ENCODE data around the gene WASF3. TPM values are rescaled to one million over a fixed set of nuclear protein-coding genes. Genes with fewer than 3 reads are reported as not detected.

The WASF3 gene
- total and polyA plus RNA-seq, 10 of the 15 experiments (the other 5 are each of a cell fraction or from before 2014, with no cell fraction given), result under 0.01 to 0.10 (median 0.01) TPM; not detected in 7

DNA sequence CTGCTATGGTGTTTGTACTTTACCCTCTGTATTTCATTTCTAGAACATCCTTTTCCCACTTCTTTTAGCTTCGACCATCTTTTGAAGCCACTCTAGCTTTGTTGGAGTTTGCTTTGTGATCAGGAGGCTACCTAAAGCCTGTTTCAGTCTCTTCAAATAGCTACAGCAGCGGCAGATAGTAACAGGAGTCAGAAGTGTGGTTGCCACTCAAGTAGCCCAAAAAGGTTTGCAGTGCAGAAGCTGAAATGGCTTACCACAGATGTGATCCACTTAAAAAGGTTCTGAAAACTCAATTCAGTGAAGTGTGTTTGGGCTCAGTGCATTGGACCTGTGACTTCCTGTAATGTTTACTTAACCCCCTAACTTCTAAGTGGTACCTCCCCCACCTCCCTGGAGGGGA is 26.2 kb downstream of the WASF3 start:
- intact Hi-C loops (cut with micrococcal nuclease; ENCODE audit: unreplicated experiment), result no loop called here
- Histone ChIP-seq H3K79me2 (ENCODE audit: control insufficient read depth, insufficient read depth, low read length) (no peaks in the 10 kb centered on the region), H3K9me3 (replicated peaks; ENCODE audit: control insufficient read depth, insufficient read depth, low read length) (no peaks in the 10 kb centered on the region), H3K9ac (ENCODE audit: control insufficient read depth, insufficient read depth, low read length) (no peak overlapping the region), H4K20me1 (ENCODE audit: control insufficient read depth, insufficient read depth) (no peaks in the 10 kb centered on the region), H3K4me1 (ENCODE audit: control insufficient read depth, insufficient read depth, low read length) (no peaks in the 10 kb centered on the region), H3K27ac (ENCODE audit: control insufficient read depth, insufficient read depth) (no peak overlapping the region), H3K36me3 (ENCODE audit: control insufficient read depth in 2 of 2, insufficient read depth in 2 of 2, low read length in 1 of 2) (no peaks in the 10 kb centered on the region), H3K27me3 (replicated peaks in 1 of 2; ENCODE audit: control insufficient read depth in 2 of 2, insufficient read depth in 2 of 2, low read length in 1 of 2) (no peaks in the 10 kb centered on the region; a peak in 2 of 4 replicates), H3K4me3 (no peak overlapping the region), H2AFZ (ENCODE audit: control insufficient read depth, low read depth, low read length) (no peak overlapping the region), H3K4me2 (ENCODE audit: control insufficient read depth, insufficient read depth) (no peak overlapping the region)
- DNase-seq (ENCODE audit: low read depth, low spot score), result no peak
- BruUV-seq (replicated peaks), result no TSS peak
- in situ Hi-C loops (cut with MboI), result no loop called here
- POLR2A ChIA-PET, result no interaction called here
- CTCF ChIA-PET, result no interaction called here
- 0% methylated on average over 2 of the region's 2 CpGs for WGBS (ENCODE audit: insufficient coverage, insufficient replicate concordance, low lambda C conversion rate, missing lambda C conversion rate)
- FAIRE-seq, result no peak
- ATAC-seq, result no peak
- SMC1A ChIA-PET (ENCODE audit: uncharacterized antibody, unreplicated experiment), result no interaction called here
- RAD21 ChIA-PET (ENCODE audit: unreplicated experiment), result no interaction called here
- TF ChIP-seq HDAC2 (IDR thresholded peaks at IDR 0.05) (no peak), TCF12 (IDR thresholded peaks at IDR 0.05; ENCODE audit: low read depth, low read length) (no peak), EGR1 (IDR thresholded peaks at IDR 0.05; ENCODE audit: borderline replicate concordance in 1 of 2, low read depth in 2 of 2, low read length in 2 of 2) (no peak), EZH2 (IDR thresholded peaks at IDR 0.05; ENCODE audit: borderline replicate concordance, control insufficient read depth, low read depth, low read length) (no peak), CBX3 (IDR thresholded peaks at IDR 0.05; ENCODE audit: borderline replicate concordance, low read depth) (no peak), FOXK2 (IDR thresholded peaks at IDR 0.05) (no peak)
- TF ChIP-seq, protein P1, sequence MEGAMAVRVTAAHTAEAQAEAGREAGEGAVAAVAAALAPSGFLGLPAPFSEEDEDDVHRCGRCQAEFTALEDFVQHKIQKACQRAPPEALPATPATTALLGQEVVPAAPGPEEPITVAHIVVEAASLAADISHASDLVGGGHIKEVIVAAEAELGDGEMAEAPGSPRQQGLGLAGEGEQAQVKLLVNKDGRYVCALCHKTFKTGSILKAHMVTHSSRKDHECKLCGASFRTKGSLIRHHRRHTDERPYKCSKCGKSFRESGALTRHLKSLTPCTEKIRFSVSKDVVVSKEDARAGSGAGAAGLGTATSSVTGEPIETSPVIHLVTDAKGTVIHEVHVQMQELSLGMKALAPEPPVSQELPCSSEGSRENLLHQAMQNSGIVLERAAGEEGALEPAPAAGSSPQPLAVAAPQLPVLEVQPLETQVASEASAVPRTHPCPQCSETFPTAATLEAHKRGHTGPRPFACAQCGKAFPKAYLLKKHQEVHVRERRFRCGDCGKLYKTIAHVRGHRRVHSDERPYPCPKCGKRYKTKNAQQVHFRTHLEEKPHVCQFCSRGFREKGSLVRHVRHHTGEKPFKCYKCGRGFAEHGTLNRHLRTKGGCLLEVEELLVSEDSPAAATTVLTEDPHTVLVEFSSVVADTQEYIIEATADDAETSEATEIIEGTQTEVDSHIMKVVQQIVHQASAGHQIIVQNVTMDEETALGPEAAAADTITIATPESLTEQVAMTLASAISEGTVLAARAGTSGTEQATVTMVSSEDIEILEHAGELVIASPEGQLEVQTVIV (IDR thresholded peaks at IDR 0.05; ENCODE audit: borderline replicate concordance, partially characterized antibody), result no peak
- TF ChIP-seq, protein P2, sequence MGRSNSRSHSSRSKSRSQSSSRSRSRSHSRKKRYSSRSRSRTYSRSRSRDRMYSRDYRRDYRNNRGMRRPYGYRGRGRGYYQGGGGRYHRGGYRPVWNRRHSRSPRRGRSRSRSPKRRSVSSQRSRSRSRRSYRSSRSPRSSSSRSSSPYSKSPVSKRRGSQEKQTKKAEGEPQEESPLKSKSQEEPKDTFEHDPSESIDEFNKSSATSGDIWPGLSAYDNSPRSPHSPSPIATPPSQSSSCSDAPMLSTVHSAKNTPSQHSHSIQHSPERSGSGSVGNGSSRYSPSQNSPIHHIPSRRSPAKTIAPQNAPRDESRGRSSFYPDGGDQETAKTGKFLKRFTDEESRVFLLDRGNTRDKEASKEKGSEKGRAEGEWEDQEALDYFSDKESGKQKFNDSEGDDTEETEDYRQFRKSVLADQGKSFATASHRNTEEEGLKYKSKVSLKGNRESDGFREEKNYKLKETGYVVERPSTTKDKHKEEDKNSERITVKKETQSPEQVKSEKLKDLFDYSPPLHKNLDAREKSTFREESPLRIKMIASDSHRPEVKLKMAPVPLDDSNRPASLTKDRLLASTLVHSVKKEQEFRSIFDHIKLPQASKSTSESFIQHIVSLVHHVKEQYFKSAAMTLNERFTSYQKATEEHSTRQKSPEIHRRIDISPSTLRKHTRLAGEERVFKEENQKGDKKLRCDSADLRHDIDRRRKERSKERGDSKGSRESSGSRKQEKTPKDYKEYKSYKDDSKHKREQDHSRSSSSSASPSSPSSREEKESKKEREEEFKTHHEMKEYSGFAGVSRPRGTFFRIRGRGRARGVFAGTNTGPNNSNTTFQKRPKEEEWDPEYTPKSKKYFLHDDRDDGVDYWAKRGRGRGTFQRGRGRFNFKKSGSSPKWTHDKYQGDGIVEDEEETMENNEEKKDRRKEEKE (IDR thresholded peaks at IDR 0.05), result no peak
- TF ChIP-seq, protein P3, sequence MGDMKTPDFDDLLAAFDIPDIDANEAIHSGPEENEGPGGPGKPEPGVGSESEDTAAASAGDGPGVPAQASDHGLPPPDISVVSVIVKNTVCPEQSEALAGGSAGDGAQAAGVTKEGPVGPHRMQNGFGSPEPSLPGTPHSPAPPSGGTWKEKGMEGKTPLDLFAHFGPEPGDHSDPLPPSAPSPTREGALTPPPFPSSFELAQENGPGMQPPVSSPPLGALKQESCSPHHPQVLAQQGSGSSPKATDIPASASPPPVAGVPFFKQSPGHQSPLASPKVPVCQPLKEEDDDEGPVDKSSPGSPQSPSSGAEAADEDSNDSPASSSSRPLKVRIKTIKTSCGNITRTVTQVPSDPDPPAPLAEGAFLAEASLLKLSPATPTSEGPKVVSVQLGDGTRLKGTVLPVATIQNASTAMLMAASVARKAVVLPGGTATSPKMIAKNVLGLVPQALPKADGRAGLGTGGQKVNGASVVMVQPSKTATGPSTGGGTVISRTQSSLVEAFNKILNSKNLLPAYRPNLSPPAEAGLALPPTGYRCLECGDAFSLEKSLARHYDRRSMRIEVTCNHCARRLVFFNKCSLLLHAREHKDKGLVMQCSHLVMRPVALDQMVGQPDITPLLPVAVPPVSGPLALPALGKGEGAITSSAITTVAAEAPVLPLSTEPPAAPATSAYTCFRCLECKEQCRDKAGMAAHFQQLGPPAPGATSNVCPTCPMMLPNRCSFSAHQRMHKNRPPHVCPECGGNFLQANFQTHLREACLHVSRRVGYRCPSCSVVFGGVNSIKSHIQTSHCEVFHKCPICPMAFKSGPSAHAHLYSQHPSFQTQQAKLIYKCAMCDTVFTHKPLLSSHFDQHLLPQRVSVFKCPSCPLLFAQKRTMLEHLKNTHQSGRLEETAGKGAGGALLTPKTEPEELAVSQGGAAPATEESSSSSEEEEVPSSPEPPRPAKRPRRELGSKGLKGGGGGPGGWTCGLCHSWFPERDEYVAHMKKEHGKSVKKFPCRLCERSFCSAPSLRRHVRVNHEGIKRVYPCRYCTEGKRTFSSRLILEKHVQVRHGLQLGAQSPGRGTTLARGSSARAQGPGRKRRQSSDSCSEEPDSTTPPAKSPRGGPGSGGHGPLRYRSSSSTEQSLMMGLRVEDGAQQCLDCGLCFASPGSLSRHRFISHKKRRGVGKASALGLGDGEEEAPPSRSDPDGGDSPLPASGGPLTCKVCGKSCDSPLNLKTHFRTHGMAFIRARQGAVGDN (IDR thresholded peaks at IDR 0.05), result no peak
- TF ChIP-seq, protein P4, sequence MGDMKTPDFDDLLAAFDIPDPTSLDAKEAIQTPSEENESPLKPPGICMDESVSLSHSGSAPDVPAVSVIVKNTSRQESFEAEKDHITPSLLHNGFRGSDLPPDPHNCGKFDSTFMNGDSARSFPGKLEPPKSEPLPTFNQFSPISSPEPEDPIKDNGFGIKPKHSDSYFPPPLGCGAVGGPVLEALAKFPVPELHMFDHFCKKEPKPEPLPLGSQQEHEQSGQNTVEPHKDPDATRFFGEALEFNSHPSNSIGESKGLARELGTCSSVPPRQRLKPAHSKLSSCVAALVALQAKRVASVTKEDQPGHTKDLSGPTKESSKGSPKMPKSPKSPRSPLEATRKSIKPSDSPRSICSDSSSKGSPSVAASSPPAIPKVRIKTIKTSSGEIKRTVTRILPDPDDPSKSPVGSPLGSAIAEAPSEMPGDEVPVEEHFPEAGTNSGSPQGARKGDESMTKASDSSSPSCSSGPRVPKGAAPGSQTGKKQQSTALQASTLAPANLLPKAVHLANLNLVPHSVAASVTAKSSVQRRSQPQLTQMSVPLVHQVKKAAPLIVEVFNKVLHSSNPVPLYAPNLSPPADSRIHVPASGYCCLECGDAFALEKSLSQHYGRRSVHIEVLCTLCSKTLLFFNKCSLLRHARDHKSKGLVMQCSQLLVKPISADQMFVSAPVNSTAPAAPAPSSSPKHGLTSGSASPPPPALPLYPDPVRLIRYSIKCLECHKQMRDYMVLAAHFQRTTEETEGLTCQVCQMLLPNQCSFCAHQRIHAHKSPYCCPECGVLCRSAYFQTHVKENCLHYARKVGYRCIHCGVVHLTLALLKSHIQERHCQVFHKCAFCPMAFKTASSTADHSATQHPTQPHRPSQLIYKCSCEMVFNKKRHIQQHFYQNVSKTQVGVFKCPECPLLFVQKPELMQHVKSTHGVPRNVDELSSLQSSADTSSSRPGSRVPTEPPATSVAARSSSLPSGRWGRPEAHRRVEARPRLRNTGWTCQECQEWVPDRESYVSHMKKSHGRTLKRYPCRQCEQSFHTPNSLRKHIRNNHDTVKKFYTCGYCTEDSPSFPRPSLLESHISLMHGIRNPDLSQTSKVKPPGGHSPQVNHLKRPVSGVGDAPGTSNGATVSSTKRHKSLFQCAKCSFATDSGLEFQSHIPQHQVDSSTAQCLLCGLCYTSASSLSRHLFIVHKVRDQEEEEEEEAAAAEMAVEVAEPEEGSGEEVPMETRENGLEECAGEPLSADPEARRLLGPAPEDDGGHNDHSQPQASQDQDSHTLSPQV (IDR thresholded peaks at IDR 0.05), result no peak
